SK-N-SH (cell line): ENCODE results near the gene COL8A2. TPM values are rescaled to one million over a fixed set of nuclear protein-coding genes. Genes with fewer than 3 reads are reported as not detected.
A peak's percentile ranks its signal among the peaks of the same experiment; 100 is the strongest.

ENCODE experiments used
- CTCF ChIA-PET: fragments of 300-600, 350-600 bp; formaldehyde crosslinking; extraction: SDS; loops from one replicate; lab custom pipeline; 2021; lab: Yijun Ruan, JAX
- POLR2A ChIA-PET: fragments of 350-600 bp; sonication (Branson Sonifier 250); formaldehyde crosslinking; extraction: SDS; loops from one replicate; lab custom pipeline; 2020; ENCODE audit warnings: antibody characterized with exemption, inconsistent platforms; lab: Yijun Ruan, JAX
- DNase-seq: peaks from one replicate; pipeline ENCODE4 v3.0.0; 2012
- H2AFZ ChIP-seq: fragments of 200-600 bp; sonication (generic); 2 replicates; pipeline ENCODE4 v1.8.1; 2016; ENCODE audit warnings: antibody characterized with exemption, mild to moderate bottlenecking, low read depth
- H3F3A ChIP-seq: fragments of 200-600 bp; sonication (generic); replicated peaks from 2 replicates; pipeline ENCODE3; 2016; ENCODE audit warnings: antibody characterized with exemption, mild to moderate bottlenecking; ENCODE audit not compliant: insufficient read depth
- H3K27ac ChIP-seq, 2 experiments: fragments of 200-500 bp in 1 of 2; fragments of 200-600 bp in 1 of 2; sonication (Bioruptor generic) in 1 of 2; sonication (generic), shearing (Covaris generic) in 1 of 2; 2 replicates each; pipeline versions ENCODE4 v1.5.1 to v1.6.1; 2014 to 2016; ENCODE audit warnings: low read depth in 2 of 2, inconsistent platforms in 1 of 2, low read length in 1 of 2, mild to moderate bottlenecking in 1 of 2, mixed read lengths in 1 of 2
- H3K27me3 ChIP-seq: fragments of 200-600 bp; sonication (generic), shearing (Covaris generic); 2 replicates; pipeline ENCODE4 v1.6.1; 2016; ENCODE audit warnings: mixed run types; ENCODE audit not compliant: insufficient read depth
- H3K36me3 ChIP-seq, 2 experiments: fragments of 200-500 bp in 1 of 2; fragments of 200-600 bp in 1 of 2; sonication (Bioruptor generic) in 1 of 2; sonication (generic) in 1 of 2; replicated peaks in 1 of 2; 2 replicates each; pipeline versions ENCODE3 to v1.5.1; 2014 to 2016; ENCODE audit warnings: low read length in 1 of 2, mild to moderate bottlenecking in 1 of 2; ENCODE audit not compliant: insufficient read depth in 2 of 2, control insufficient read depth in 1 of 2
- H3K4me1 ChIP-seq, 2 experiments: fragments of 200-500 bp in 1 of 2; fragments of 200-600 bp in 1 of 2; sonication (Bioruptor generic) in 1 of 2; sonication (generic), shearing (Covaris generic) in 1 of 2; 2 replicates each; pipeline versions ENCODE4 v1.5.1 to v1.6.1; 2014 to 2016; ENCODE audit warnings: low read depth in 1 of 2, low read length in 1 of 2, mixed run types in 1 of 2; ENCODE audit not compliant: insufficient read depth in 2 of 2, control insufficient read depth in 1 of 2
- H3K4me2 ChIP-seq: fragments of 200-600 bp; sonication (generic), shearing (Covaris generic); 2 replicates; pipeline ENCODE4 v1.6.1; 2017; ENCODE audit warnings: mixed run types
- H3K4me3 ChIP-seq, 2 experiments: fragments of 200-500 bp in 1 of 2; fragments of 200-600 bp in 1 of 2; sonication (Bioruptor generic) in 1 of 2; sonication (generic), shearing (Covaris generic) in 1 of 2; 2 replicates each; pipeline versions ENCODE4 v1.5.1 to v1.8.1; 2014 to 2016; ENCODE audit warnings: low read depth in 2 of 2, inconsistent platforms in 1 of 2, low read length in 1 of 2, mild to moderate bottlenecking in 1 of 2, mixed read lengths in 1 of 2, moderate library complexity in 1 of 2
- H3K79me2 ChIP-seq: fragments of 200-600 bp; sonication (generic); 2 replicates; pipeline ENCODE4 v1.8.1; 2017; ENCODE audit warnings: mild to moderate bottlenecking; ENCODE audit not compliant: insufficient read depth
- H3K9ac ChIP-seq: fragments of 200-600 bp; sonication (generic); 2 replicates; pipeline ENCODE4 v1.6.1; 2017; ENCODE audit warnings: mixed run types
- H3K9me2 ChIP-seq: fragments of 200-600 bp; sonication (generic); 2 replicates; pipeline ENCODE4 v1.6.1; 2017; ENCODE audit warnings: mixed run types
- H3K9me3 ChIP-seq: fragments of 200-600 bp; sonication (generic); 2 replicates; pipeline ENCODE4 v1.6.1; 2017; ENCODE audit warnings: mixed run types, mild to moderate bottlenecking, moderate library complexity
- H4K20me1 ChIP-seq: fragments of 200-600 bp; sonication (generic); 2 replicates; pipeline ENCODE4 v1.6.1; 2017; ENCODE audit warnings: mild to moderate bottlenecking, mixed run types; ENCODE audit not compliant: insufficient read depth
- CTCF ChIP-seq: fragments of 200-600 bp; sonication (generic); IDR thresholded peaks from 2 replicates; pipeline ENCODE4 v1.6.1; 2017; ENCODE audit warnings: antibody characterized with exemption, mild to moderate bottlenecking, moderate library complexity
- ELF1 ChIP-seq: IDR thresholded peaks from 2 replicates; pipeline ENCODE4 v1.4.0; 2012
- EZH2phosphoT487 ChIP-seq: fragments of 200-600 bp; sonication (generic); IDR thresholded peaks from 2 replicates; pipeline ENCODE4 v1.6.1; 2017; ENCODE audit warnings: low read depth, mixed run types, mild to moderate bottlenecking, antibody characterized with exemption, moderate library complexity, borderline replicate concordance
- FOSL2 ChIP-seq: IDR thresholded peaks from 2 replicates; pipeline ENCODE4 v1.4.0; 2012; ENCODE audit warnings: low read depth, mild to moderate bottlenecking, moderate library complexity, borderline replicate concordance
- MXI1 ChIP-seq: IDR thresholded peaks from 2 replicates; pipeline ENCODE4 v1.6.1; 2012; ENCODE audit warnings: mild to moderate bottlenecking, low read depth, low read length, improper control_type of control experiment
- NRF1 ChIP-seq: IDR thresholded peaks from 2 replicates; pipeline ENCODE4 v1.6.1; 2012; ENCODE audit warnings: low read depth, mild to moderate bottlenecking, low read length
- PBX3 ChIP-seq: IDR thresholded peaks from 2 replicates; pipeline ENCODE4; 2012
- POLR2AphosphoS5 ChIP-seq: IDR thresholded peaks from 2 replicates; pipeline ENCODE4 v1.6.1; 2012; ENCODE audit warnings: low read depth, low read length
- RAD21 ChIP-seq: IDR thresholded peaks from 2 replicates; pipeline ENCODE4 v1.6.1; 2012; ENCODE audit warnings: mild to moderate bottlenecking, low read length
- SIN3A ChIP-seq: IDR thresholded peaks from 2 replicates; pipeline ENCODE4 v1.6.1; 2012; ENCODE audit warnings: low read depth, mild to moderate bottlenecking, low read length, moderate library complexity, borderline replicate concordance
- SMC3 ChIP-seq: IDR thresholded peaks from 2 replicates; pipeline ENCODE4 v1.6.1; 2012; ENCODE audit warnings: low read depth, low read length, improper control_type of control experiment
- USF2 ChIP-seq: fragments of 150-350 bp; IDR thresholded peaks from 2 replicates; pipeline ENCODE4 v1.6.1; 2017; ENCODE audit warnings: antibody characterized with exemption, low read length, low read depth, borderline replicate concordance
- YY1 ChIP-seq: IDR thresholded peaks from 2 replicates; pipeline ENCODE4 v1.4.0; 2012; ENCODE audit warnings: low read depth, mild to moderate bottlenecking
- ZBTB33 ChIP-seq: IDR thresholded peaks from 2 replicates; pipeline ENCODE4 v1.4.0; 2012; ENCODE audit warnings: low read depth, borderline replicate concordance
- WGBS: methylation state at CpG from one replicate; pipeline ENCODE4 v1.1.6; 2017; ENCODE audit warnings: low lambda C conversion rate; 5-methylcytosine and 5-hydroxymethylcytosine counted together
- polyA plus RNA-seq, 3 experiments: library from polyadenylated mRNA; depleted of rRNA; stranded (reverse); fragments of >200 nt; gene quantifications; 2 replicates each; pipeline ENCODE4 v1.2.3, GENCODE V29; 2012

COL8A2 gene
- polyA plus RNA-seq, 1 of the 3 experiments (the other 2 are of a cell fraction): 3.1 TPM

- Histone ChIP-seq H3K9ac (peak overlapping the region; percentile 7; the same call in 1 of the 2 replicates), H3K79me2 (peaks cover 24% of the 10 kb centered on the region; the same call in 1 of the 2 replicates), H3K9me3 (no peaks in the 10 kb centered on the region), H3F3A (peaks cover 39% of the 10 kb centered on the region), H3K27me3 (no peaks in the 10 kb centered on the region), H3K9me2 (no peaks in the 10 kb centered on the region), H2AFZ (no peak overlapping the region), H3K4me1 (peaks cover 14 to 43% of the 10 kb centered on the region in 2 experiments; a peak in 3 of 4 replicates), H3K4me2 (peak overlapping the region; percentile 44; the same call in 1 of the 2 replicates), H3K36me3 (peaks cover 21 to 23% of the 10 kb centered on the region in 2 experiments), H3K27ac (peak overlapping the region; percentile 45 to 89), H4K20me1 (no peaks in the 10 kb centered on the region), H3K4me3 (no peak overlapping the region; a peak in 1 of 4 replicates)
- TF ChIP-seq SMC3: peak; percentile 94
- TF ChIP-seq CTCF: peak; percentile 88
- peak; percentile 92 for TF ChIP-seq RAD21
- no peak for TF ChIP-seq POLR2AphosphoS5
- ChIA-PET CTCF (interaction anchor here (0.6 to 17.9 kb wide), 41 partner anchors 10 to 407 kb away, joined by 3 to 700 read pairs (median 3); partner anchors contain the start of genes ADPRS, AGO1, AGO3 and OSCP1), POLR2A (interaction anchor here (0.7 to 1.3 kb wide), 2 partner anchors 38 to 40 kb away, joined by 3 to 5 read pairs; no protein-coding TSS in a partner anchor)
- peak; percentile 86 for DNase-seq
- WGBS: 39% methylated on average over 3 of the region's 7 CpGs
Measured at GRCh38 chr1:36134505-36135329, 9.7 kb upstream of the COL8A2 start.

GRCh38 chr1:36134031-36134430 lies 9.0 kb upstream of the COL8A2 start:
- WGBS: 68% methylated on average over 4 of the region's 6 CpGs
- H3K4me3 ChIP-seq: no peak overlapping the region
- H3K9ac ChIP-seq: no peak overlapping the region
- H4K20me1 ChIP-seq: no peaks in the 10 kb centered on the region
- peak; percentile 20 for DNase-seq
- H3K79me2 ChIP-seq: peaks cover 17% of the 10 kb centered on the region; the same call in 1 of the 2 replicates
- no peaks in the 10 kb centered on the region for H3K9me2 ChIP-seq
- H3K4me2 ChIP-seq: peak overlapping the region; percentile 44; the same call in 1 of the 2 replicates
- CTCF ChIA-PET: interaction anchor here (0.7 to 17.9 kb wide), 27 partner anchors 10 to 302 kb away, joined by 3 to 700 read pairs (median 4); partner anchors contain the start of genes ADPRS, AGO1, AGO3 and TEKT2
- H3F3A ChIP-seq: peaks cover 39% of the 10 kb centered on the region
- H2AFZ ChIP-seq: peak overlapping the region; percentile 52; the same call in 1 of the 2 replicates
- H3K36me3 ChIP-seq: peaks cover 15 to 19% of the 10 kb centered on the region in 2 experiments
- H3K27ac ChIP-seq: peak overlapping the region; percentile 45 to 89
- no peaks in the 10 kb centered on the region for H3K27me3 ChIP-seq
- no peaks in the 10 kb centered on the region for H3K9me3 ChIP-seq
- peaks cover 14 to 43% of the 10 kb centered on the region in 2 experiments; a peak in 3 of 4 replicates for H3K4me1 ChIP-seq
- POLR2A ChIA-PET: interaction anchor here (0.7 to 1.4 kb wide), 5 partner anchors 17 to 37 kb away, joined by 3 to 5 read pairs (median 3); no protein-coding TSS in a partner anchor
- TF ChIP-seq ZBTB33: no peak
- TF ChIP-seq CTCF: no peak
- no peak for TF ChIP-seq ELF1
- TF ChIP-seq SIN3A: no peak
- TF ChIP-seq PBX3: no peak
- no peak for TF ChIP-seq FOSL2
- TF ChIP-seq MXI1: no peak
- TF ChIP-seq YY1: no peak
- no peak for TF ChIP-seq USF2
- TF ChIP-seq NRF1: no peak
- TF ChIP-seq EZH2phosphoT487: no peak
